ENCODE measurements around the gene NEK1. TPM values are rescaled to one million over a fixed set of nuclear protein-coding genes. Genes with fewer than 3 reads are reported as not detected.
"Not testable (repeated sequence)": the region's sequence is repeated elsewhere in the genome, so short reads cannot be mapped to it uniquely, and the experiment has no call there.

The NEK1 gene
- total RNA-seq, 1 donor from 2014 or later: 15.5 TPM

- Histone ChIP-seq H3K4me1 (peaks cover 7% of the 10 kb centered on the region), H3K36me3 (peaks cover 52% of the 10 kb centered on the region), H3K27me3 (ENCODE audit: low read depth) (no peaks in the 10 kb centered on the region), H3K27ac (replicated peaks) (no peak overlapping the region), H3K9me3 (replicated peaks) (peaks cover 7% of the 10 kb centered on the region), H3K4me3 (no peak overlapping the region)
- TF ChIP-seq CTCF (IDR thresholded peaks at IDR 0.05; ENCODE audit: borderline replicate concordance): no peak
- intact Hi-C loops (cut with micrococcal nuclease): no loop called here
- no peak for DNase-seq
Observed at GRCh38 chr4:169557061-169557636, 55.2 kb downstream of the NEK1 start.

- intact Hi-C loops (cut with micrococcal nuclease): not testable (repeated sequence)
Observed at GRCh38 chr4:169546548-169546947, 65.8 kb downstream of the NEK1 start.

GRCh38 chr4:169540774-169541173 lies 71.6 kb downstream of the NEK1 start:
- H3K27me3 ChIP-seq (ENCODE audit: low read depth): no peaks in the 10 kb centered on the region
- DNase-seq: no peak
- H3K27ac ChIP-seq (replicated peaks): no peak overlapping the region
- H3K9me3 ChIP-seq (replicated peaks): peaks cover 34% of the 10 kb centered on the region
- peaks cover 19% of the 10 kb centered on the region for H3K36me3 ChIP-seq
- H3K4me1 ChIP-seq: no peaks in the 10 kb centered on the region
- H3K4me3 ChIP-seq: no peak overlapping the region
- intact Hi-C loops (cut with micrococcal nuclease): no loop called here
- no peak for TF ChIP-seq CTCF (IDR thresholded peaks at IDR 0.05; ENCODE audit: borderline replicate concordance)

More at GRCh38 chr4:169546548-169546947, 65.8 kb downstream of the NEK1 start:
- peaks cover 30% of the 10 kb centered on the region for H3K9me3 ChIP-seq (replicated peaks)
- not testable (repeated sequence) for H3K4me3 ChIP-seq; H3K27me3 ChIP-seq (ENCODE audit: low read depth); DNase-seq; H3K27ac ChIP-seq (replicated peaks); H3K4me1 ChIP-seq
- peaks cover 23% of the 10 kb centered on the region for H3K36me3 ChIP-seq

DNA sequence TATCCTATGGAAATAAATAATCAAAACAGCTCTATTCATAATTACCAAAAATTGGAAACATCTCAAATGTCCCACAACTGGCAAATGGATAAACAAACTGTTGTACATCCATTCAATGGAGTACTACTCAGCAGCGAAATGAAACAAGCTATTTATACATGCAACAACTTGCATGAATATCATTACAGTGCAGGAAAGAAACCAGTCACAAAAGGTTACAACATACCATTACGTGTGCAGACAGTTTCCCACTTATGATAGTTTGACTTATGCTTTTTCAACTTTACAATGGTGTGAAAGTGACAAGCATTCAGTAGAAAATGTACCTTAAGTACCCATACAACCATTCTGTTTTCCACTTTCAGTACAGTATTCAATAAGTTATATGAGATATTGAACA lies 82.3 kb downstream of the NEK1 start:
- H3K36me3 ChIP-seq: peaks cover 76% of the 10 kb centered on the region
- H3K27ac ChIP-seq (replicated peaks): no peak overlapping the region
- H3K27me3 ChIP-seq (ENCODE audit: low read depth): no peaks in the 10 kb centered on the region
- no peak for TF ChIP-seq CTCF (IDR thresholded peaks at IDR 0.05; ENCODE audit: borderline replicate concordance)
- H3K4me3 ChIP-seq: no peak overlapping the region
- intact Hi-C loops (cut with micrococcal nuclease): no loop called here
- no peaks in the 10 kb centered on the region for H3K9me3 ChIP-seq (replicated peaks)
- no peaks in the 10 kb centered on the region for H3K4me1 ChIP-seq
- no peak for DNase-seq

GRCh38 chr4:169523796-169524195 lies 88.6 kb downstream of the NEK1 start:
- H3K4me1 ChIP-seq: no peaks in the 10 kb centered on the region
- H3K27me3 ChIP-seq (ENCODE audit: low read depth): no peaks in the 10 kb centered on the region
- no peak for TF ChIP-seq CTCF (IDR thresholded peaks at IDR 0.05; ENCODE audit: borderline replicate concordance)
- H3K9me3 ChIP-seq (replicated peaks): no peaks in the 10 kb centered on the region
- H3K27ac ChIP-seq (replicated peaks): no peak overlapping the region
- no peak for DNase-seq
- H3K4me3 ChIP-seq: no peak overlapping the region
- H3K36me3 ChIP-seq: peaks cover 56% of the 10 kb centered on the region
- intact Hi-C loops (cut with micrococcal nuclease): no loop called here

- Histone ChIP-seq H3K27ac (replicated peaks) (no peak overlapping the region), H3K27me3 (ENCODE audit: low read depth) (no peaks in the 10 kb centered on the region), H3K4me3 (no peak overlapping the region), H3K9me3 (replicated peaks) (no peaks in the 10 kb centered on the region), H3K4me1 (no peaks in the 10 kb centered on the region), H3K36me3 (peaks cover 27% of the 10 kb centered on the region)
- no peak for TF ChIP-seq CTCF (IDR thresholded peaks at IDR 0.05; ENCODE audit: borderline replicate concordance)
- DNase-seq: no peak
- intact Hi-C loops (cut with micrococcal nuclease): no loop called here
Observed at GRCh38 chr4:169510617-169511016, 101.8 kb downstream of the NEK1 start.

Measured in left ventricle myocardium inferior (tissue), 1 donor.